Activated CD8-positive, alpha-beta memory T cell treated with anti-CD3 and anti-CD28 coated beads, Interleukin-2, amount 50 U/mL, for 4 hours (primary cell): ENCODE measurements around the gene ATP6V0A4.
"Not testable (repeated sequence)": the region's sequence is repeated elsewhere in the genome, so short reads cannot be mapped to it uniquely, and the experiment has no call there.

Experiments
- DNase-seq: peaks from one replicate; pipeline ENCODE4 v3.0.0-alpha.2; 2020

ATP6V0A4 gene

GRCh38 chr7:138697535-138698182 is 100.3 kb downstream of the ATP6V0A4 start:
- no peak for DNase-seq

DNA sequence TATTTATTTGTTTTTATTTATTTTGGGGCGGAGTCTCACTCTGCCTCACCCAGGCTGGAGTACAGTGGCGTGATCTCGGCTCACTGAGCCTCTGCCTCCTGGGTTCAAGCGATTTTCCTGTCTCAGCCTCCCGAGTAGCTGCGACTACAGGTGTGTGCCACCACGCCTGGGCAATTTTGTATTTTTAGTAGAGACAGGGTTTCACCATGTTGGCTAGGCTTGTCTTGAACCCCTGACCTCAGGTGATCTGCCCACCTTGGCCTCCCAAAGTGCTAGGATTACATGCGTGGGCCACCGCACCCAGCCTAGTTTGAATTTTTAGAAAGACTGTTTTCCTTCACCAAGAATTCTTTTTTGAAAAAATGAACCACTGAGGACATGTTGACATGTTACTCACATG is 102.2 kb downstream of the ATP6V0A4 start:
- DNase-seq: not testable (repeated sequence)

- no peak for DNase-seq
These were observed 102.9 kb downstream of the ATP6V0A4 start for GRCh38 chr7:138695106-138695505.

GRCh38 chr7:138691178-138691577 is 106.8 kb downstream of the ATP6V0A4 start:
- no peak for DNase-seq

DNA sequence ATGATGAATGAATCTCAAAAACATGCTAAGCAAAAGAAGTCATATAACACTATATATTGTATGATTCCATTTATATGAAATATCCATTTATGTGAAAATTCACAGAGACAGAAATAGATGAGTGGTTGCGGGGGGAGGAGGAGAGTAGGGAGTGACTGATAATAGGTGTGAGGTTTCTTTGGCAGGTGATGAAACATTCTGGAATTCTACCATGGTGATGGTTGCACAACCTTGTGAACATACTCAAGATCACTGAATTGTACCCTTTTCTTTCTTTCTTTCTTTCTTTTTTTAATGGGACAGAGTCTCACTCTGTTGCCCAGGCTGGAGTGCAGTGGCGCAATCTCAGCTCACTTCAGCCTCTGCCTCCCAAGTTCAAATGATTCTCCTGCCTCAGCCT is 107.5 kb downstream of the ATP6V0A4 start:
- DNase-seq: no peak

DNA sequence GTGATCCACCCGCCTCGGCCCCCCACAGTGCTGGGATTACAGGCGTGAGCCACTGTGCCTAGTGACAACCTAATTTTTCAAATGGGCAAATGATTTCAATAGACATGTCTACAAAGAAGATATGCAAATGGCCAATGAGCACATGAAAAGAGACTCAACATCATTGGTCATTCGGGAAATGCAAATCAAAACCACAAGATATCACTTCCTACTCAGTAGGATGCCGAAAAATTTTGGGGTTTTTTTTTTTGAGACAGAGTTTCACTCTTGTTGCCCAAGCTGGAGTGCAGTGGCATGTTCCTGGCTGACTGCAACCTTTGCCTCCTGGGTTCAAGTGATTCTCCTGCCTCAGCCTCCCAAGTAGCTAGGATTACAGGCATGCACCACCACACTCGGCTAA is 110.0 kb downstream of the ATP6V0A4 start:
- not testable (repeated sequence) for DNase-seq

DNA sequence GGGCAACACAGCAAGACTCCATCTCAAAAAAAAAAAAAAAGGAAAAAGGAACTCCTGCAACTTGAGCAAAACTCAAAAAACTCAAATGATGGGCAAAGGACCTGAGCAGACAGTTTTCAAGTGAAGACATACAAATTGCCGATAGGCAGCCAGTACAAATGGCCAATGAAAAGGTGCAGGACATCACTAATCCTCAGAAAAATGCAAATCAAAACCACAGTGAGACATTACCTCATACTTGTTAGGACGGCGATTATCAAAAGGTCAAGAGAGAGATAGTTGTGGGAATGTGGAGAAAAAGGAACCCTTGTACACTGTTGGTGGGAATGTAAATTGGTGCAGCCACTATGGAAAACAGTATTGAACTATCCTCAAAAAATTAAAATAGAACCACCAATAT is 113.7 kb downstream of the ATP6V0A4 start:
- DNase-seq: no peak

GRCh38 chr7:138679793-138680192 is 118.2 kb downstream of the ATP6V0A4 start:
- DNase-seq: no peak

- no peak for DNase-seq
These were observed 127.4 kb downstream of the ATP6V0A4 start for GRCh38 chr7:138670594-138670993.

GRCh38 chr7:138669364-138669763 is 128.6 kb downstream of the ATP6V0A4 start:
- DNase-seq: no peak

DNA sequence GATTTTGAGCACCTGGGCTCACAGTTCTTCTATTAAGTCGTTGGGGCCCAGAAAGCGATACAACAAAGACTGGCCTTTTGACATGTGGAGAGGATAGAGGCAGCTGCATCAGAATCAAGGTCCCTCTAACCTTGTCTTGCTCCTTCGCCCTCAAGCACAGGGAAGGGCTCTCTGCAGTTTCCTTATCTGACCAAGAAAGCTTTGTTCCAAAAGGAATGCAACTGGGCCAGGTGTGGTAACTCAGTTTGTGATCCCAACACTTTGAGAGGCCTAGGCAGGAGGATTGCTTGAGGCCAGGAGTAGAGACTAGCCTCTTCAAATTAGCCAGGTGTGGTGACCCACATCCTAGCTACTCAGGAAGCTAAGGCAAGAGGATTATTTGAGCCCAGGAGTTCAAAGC is 129.1 kb downstream of the ATP6V0A4 start:
- DNase-seq: no peak

DNA sequence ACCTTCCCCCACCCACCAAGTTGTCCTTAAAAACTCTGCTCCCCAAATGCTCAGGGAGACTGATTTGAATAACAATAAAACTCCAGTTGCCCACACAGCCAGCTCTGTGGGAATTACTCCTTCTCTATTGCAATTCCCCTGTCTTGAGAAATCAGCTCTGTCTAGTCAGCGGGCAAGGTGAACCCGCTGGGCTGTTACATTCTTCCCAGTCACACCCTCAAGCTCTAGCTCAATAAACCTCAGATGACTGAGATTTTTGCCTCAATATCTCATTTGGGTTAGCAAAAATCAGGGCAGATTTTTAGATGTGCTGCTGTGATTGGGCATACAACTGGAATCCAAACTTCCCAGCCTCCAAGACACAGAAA is 129.8 kb downstream of the ATP6V0A4 start:
- DNase-seq: no peak

DNA sequence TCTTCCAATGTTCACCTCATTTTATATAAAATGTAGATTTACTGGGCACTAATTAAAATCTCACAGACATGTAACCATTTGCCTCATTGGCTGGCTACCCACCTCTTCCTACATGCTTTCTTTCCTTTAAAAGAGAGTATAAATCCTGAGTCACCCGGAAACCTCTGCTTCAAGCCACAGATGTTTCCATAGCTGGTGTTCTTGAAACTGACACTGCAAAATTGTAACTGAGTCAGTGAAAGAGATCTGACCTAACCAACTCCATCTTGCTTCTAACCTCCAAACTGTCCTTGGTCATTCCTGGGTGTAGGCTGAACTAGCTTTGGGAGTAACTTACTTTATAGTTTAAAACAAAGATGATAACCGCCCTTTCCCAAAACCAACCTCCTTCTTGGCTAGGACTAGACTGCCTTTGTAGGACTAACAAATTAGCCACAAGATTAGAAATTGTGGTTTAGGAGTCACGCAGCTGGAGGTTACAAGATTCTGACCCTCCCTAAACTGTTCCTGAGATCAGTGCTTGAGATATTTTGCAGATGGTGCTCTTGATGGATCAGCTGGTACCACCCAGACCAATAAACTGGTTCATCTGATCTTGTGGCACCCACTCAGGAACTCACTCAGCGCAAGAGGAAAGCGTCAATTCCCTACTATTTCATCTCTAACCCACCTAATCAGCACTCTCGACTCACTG is 130.3 kb downstream of the ATP6V0A4 start:
- DNase-seq: no peak

DNA sequence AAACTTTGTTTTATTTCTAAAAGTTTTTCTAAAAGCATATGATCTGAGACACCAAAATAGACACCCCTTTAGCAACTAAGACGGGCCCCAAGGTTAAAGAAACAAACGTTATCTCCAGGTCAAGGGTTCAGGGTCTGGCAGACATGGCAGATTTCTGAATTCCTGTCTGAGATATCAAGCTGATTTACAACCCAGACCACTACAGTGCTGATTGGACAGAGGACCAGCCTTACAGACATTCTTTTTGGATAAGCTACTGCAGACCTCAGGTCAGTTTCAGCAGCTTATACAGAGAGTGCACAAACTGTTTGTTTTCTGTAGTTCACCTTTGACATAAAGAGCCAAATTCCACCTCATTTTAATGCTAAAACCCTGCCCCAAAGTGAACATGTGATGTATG is 131.6 kb downstream of the ATP6V0A4 start:
- no peak for DNase-seq

DNA sequence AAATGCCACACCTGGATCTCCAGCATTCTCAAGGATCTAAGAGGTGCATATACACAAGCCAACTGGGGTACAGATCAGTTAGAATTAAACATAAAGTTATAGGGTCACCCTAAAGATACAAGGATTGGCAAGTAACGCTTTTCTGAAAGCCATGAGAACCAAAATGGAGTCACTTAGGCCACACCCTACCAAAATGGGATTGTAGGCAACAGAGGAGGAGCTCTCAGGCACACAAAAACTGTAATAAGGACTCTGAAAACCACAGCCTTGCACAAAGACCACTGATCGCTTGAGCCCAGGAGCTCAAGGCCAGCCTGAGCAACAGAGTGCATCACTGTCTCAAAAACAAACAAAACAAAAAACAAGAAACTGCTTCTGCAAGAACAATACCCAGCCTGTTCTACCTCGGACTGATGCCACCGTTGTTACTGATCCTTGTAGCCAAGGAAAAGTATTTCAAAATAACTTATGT is 132.3 kb downstream of the ATP6V0A4 start:
- DNase-seq: no peak

DNA sequence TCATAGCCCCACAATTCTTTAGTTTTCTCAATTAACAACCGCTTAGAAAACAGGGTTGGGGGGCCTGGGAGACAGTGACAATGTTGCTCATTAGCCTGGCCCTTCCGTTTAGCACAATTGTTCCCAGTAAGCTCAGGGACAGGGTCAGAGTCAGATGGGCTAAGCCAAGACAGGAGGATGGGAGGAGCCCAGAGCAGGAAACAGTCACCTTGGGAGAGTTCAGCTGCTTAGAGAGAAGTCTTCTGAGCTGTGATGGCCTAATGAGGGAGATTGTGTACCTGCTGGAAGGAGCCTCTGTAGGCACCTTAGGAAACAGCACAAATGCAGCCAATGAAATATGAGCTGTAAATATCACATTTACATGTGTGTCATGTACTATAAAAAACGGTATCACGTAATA is 132.7 kb downstream of the ATP6V0A4 start:
- DNase-seq: no peak

DNA sequence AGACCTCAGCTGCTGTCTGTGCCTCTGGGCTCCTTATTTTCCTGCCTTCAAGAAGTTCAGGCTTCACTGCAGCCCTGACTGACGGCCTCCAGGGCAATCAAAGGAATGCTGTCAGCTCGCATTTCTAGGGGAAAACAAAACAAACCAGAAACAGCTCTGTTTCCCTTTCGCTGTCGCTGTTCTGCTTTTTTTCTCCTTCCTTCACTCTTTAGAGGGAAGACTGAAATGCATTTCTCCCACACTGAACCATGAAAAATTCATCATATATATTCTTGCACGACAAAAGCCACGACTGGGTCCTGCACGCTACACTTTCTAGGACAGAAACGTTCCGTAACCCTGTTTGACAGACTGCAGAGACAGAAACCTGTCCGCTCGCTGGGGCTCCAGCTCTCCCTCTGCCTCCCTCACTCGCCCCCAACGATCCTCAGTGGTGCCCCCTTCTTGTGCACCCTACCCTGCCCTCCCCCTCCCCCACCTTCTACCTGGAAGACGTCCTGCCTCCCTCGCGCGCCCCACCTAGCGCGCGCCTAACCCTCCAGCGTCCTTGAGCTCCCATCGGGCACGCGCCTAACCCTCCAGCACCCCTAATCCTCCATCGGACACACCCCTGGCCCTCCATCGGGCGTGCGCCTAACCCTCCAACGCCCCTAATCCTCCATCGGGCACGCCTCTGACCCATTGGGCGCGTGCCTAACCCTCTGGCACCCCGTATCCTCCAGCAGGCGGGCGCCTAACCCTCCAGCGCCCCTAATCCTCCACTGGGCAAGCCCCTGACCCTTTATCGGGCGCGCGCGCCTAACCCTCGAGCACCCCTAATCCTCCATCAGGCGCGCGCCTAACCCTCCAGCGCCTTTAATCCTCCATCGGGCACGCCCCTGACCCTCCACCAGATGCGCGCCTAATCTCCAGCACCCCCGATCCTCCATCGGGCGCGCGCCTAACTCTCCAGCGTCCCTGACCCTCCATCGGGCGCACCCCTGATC is 134.0 kb downstream of the ATP6V0A4 start:
- DNase-seq: no peak

DNA sequence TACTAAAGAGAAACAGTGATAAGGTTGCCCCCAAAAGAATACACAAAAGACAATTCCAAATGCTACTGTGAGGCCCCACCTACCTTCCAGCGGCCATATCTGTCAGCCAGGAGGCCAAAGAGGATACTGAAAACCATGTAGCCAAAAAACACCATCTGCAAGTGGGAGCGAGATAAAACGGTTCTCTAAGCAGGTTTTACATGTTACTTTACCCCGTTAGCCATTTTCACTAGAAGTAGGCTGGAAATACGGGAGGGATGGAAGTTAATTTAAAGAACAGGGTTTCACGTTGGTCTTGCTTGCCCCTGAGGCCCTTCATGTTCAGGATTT is 135.0 kb downstream of the ATP6V0A4 start:
- no peak for DNase-seq

DNA sequence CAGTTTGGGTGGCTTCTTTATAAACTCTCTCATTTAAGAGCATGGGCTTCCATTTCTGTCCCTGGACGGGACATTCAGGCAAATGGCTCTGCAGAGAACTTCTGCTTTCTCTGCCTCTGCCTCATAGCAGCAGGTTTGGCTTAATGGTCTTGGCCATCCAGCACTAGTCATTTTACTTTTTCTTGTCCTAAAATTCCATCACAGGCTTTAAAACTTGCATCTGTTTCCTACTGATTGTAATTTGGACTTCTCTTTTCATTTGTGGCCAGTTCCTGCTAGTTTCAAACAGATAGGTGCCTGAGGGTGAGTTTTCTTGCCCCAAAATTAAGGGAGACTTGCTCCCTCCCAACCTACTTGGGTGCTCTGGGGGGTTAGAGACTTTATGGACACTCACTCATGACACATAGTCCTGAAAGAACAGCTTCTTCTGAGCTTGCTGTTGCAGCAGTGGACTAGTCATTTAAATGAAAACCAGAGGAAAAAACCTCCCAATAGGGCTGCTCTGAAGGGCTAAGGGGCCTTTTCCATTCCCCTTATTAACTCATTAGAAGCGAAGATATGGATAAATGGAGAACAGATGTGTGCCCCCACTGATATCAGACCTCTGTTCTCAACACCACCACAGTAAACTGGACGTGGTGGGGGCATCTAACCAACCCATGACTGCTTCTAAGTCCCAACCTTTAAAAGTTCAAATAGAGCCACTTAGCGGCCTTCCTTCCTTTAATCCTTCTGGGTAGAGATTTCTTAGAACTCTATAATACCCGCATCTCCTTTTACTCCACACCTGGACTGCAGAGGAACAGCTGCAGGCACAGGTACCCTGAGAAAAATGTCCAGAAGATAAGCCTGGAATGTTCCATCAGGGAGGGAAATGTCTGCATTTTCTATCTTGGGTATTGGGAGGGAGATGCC is 135.7 kb downstream of the ATP6V0A4 start:
- no peak for DNase-seq

GRCh38 chr7:138661069-138661635 is 136.8 kb downstream of the ATP6V0A4 start:
- DNase-seq: no peak

- DNase-seq: no peak
These were observed 139.1 kb downstream of the ATP6V0A4 start for GRCh38 chr7:138658889-138659288.

DNA sequence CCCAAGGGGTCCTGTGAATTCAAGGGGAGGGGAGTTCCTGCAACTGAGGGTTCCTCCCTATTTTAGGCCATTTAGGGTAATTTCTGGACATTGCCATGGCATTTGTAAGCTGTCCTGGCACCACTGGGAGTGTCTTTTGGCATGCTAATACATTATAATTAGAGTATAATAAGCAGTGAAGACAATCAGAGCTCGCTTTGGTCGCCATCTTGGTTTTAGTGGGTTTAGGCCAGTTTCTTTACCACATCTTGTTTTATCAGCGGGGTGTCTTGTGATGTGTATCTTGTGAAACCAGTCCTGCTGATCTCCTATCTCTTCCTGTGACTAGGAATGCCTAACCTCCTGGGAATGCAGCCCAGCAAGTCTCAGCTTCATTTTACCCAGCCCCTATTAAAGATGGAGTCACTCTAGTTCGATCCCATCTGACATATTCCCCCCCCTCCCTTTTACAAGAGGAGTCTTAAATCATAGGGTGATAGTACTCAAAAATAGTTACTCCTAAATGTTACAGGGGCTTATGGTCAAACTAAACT is 140.1 kb downstream of the ATP6V0A4 start:
- DNase-seq: no peak
